HEK293 (cell line): Measurements from ENCODE around the gene STK10.

Source experiments
- BCL11A ChIP-seq: fragments of 450-650 bp; formaldehyde crosslinking; IDR thresholded peaks from 2 replicates; pipeline ENCODE4 v1.5.1; 2016; ENCODE audit warnings: low read depth, missing biosample characterization, missing genetic modification characterization
- BCL6B ChIP-seq: fragments of 450-650 bp; formaldehyde crosslinking; IDR thresholded peaks from 2 replicates; pipeline ENCODE4 v1.5.1; 2017; ENCODE audit warnings: missing biosample characterization, missing genetic modification characterization
- EGR2 ChIP-seq: fragments of 450-650 bp; formaldehyde crosslinking; IDR thresholded peaks from 2 replicates; pipeline ENCODE4 v1.5.1; 2016; ENCODE audit warnings: low read depth, missing biosample characterization, missing genetic modification characterization
- GLIS2 ChIP-seq: fragments of 450-650 bp; formaldehyde crosslinking; IDR thresholded peaks from 2 replicates; pipeline ENCODE4 v1.5.1; 2016; ENCODE audit warnings: missing biosample characterization, missing genetic modification characterization
- IKZF3 ChIP-seq: fragments of 450-650 bp; IDR thresholded peaks from 2 replicates; pipeline ENCODE4 v1.5.0; 2018; ENCODE audit warnings: missing biosample characterization, mild to moderate bottlenecking, missing genetic modification characterization, moderate library complexity
- KLF17 ChIP-seq: fragments of 450-650 bp; formaldehyde crosslinking; IDR thresholded peaks from 2 replicates; pipeline ENCODE4 v1.5.1; 2016; ENCODE audit warnings: missing biosample characterization, missing genetic modification characterization
- KLF7 ChIP-seq: fragments of 450-650 bp; formaldehyde crosslinking; IDR thresholded peaks from 2 replicates; pipeline ENCODE4 v1.5.1; 2016; ENCODE audit warnings: missing biosample characterization, missing genetic modification characterization, borderline replicate concordance
- MZF1 ChIP-seq: fragments of 450-650 bp; formaldehyde crosslinking; IDR thresholded peaks from 2 replicates; pipeline ENCODE4 v1.5.1; 2017; ENCODE audit warnings: missing biosample characterization, missing genetic modification characterization, borderline replicate concordance
- OVOL3 ChIP-seq: fragments of 450-650 bp; formaldehyde crosslinking; IDR thresholded peaks from 2 replicates; pipeline ENCODE4 v1.5.1; 2016; ENCODE audit warnings: missing biosample characterization, missing genetic modification characterization
- SP3 ChIP-seq: fragments of 450-650 bp; formaldehyde crosslinking; IDR thresholded peaks from 2 replicates; pipeline ENCODE4 v1.5.1; 2016; ENCODE audit warnings: missing biosample characterization, missing genetic modification characterization
- WT1 ChIP-seq: fragments of 450-650 bp; formaldehyde crosslinking; IDR thresholded peaks from 2 replicates; pipeline ENCODE4 v1.5.1; 2016; ENCODE audit warnings: missing biosample characterization, missing genetic modification characterization
- ZNF133 ChIP-seq: fragments of 450-650 bp; formaldehyde crosslinking; IDR thresholded peaks from 2 replicates; pipeline ENCODE4 v1.5.1; 2016; ENCODE audit warnings: missing biosample characterization, missing genetic modification characterization
- ZNF174 ChIP-seq: fragments of 450-650 bp; formaldehyde crosslinking; IDR thresholded peaks from 2 replicates; pipeline ENCODE4 v1.5.0; 2017; ENCODE audit warnings: missing biosample characterization, mild to moderate bottlenecking, missing genetic modification characterization
- ZNF23 ChIP-seq: fragments of 450-650 bp; formaldehyde crosslinking; IDR thresholded peaks from 2 replicates; pipeline ENCODE4 v1.5.1; 2016; ENCODE audit warnings: missing biosample characterization, missing genetic modification characterization, borderline replicate concordance
- ZNF266 ChIP-seq: fragments of 450-650 bp; formaldehyde crosslinking; IDR thresholded peaks from 2 replicates; pipeline ENCODE4 v1.5.1; 2016; ENCODE audit warnings: missing biosample characterization, missing genetic modification characterization, low read depth
- ZNF311 ChIP-seq: fragments of 450-650 bp; formaldehyde crosslinking; IDR thresholded peaks from 2 replicates; pipeline ENCODE4 v1.5.1; 2017; ENCODE audit warnings: missing biosample characterization, missing genetic modification characterization, borderline replicate concordance
- ZNF341 ChIP-seq: fragments of 450-650 bp; formaldehyde crosslinking; IDR thresholded peaks from 2 replicates; pipeline ENCODE4; 2016; ENCODE audit warnings: low read depth, missing biosample characterization, missing genetic modification characterization
- ZNF416 ChIP-seq: fragments of 450-650 bp; formaldehyde crosslinking; IDR thresholded peaks from 2 replicates; pipeline ENCODE4 v1.5.1; 2016; ENCODE audit warnings: missing biosample characterization, missing genetic modification characterization
- ZNF449 ChIP-seq: fragments of 450-650 bp; formaldehyde crosslinking; IDR thresholded peaks from 2 replicates; pipeline ENCODE4 v1.5.1; 2017; ENCODE audit warnings: missing biosample characterization, mild to moderate bottlenecking, missing genetic modification characterization, moderate library complexity
- ZNF514 ChIP-seq: fragments of 450-650 bp; formaldehyde crosslinking; IDR thresholded peaks from 2 replicates; pipeline ENCODE4 v1.5.1; 2016; ENCODE audit warnings: missing biosample characterization, missing genetic modification characterization
- ZNF518A ChIP-seq: fragments of 450-650 bp; formaldehyde crosslinking; conservative IDR thresholded peaks from 2 replicates; pipeline ENCODE4 v1.5.1; 2016; ENCODE audit warnings: low read depth, missing biosample characterization, missing genetic modification characterization
- ZNF549 ChIP-seq: fragments of 450-650 bp; IDR thresholded peaks from 2 replicates; pipeline ENCODE4 v1.5.1; 2018; ENCODE audit warnings: missing biosample characterization, missing genetic modification characterization, mild to moderate bottlenecking, inconsistent platforms, moderate library complexity
- ZNF558 ChIP-seq: fragments of 450-650 bp; formaldehyde crosslinking; IDR thresholded peaks from 2 replicates; pipeline ENCODE4 v1.5.1; 2016; ENCODE audit warnings: missing biosample characterization, missing genetic modification characterization
- ZNF600 ChIP-seq: fragments of 450-650 bp; formaldehyde crosslinking; IDR thresholded peaks from 2 replicates; pipeline ENCODE4 v1.5.1; 2016; ENCODE audit warnings: missing biosample characterization, missing genetic modification characterization
- ZNF629 ChIP-seq: fragments of 450-650 bp; formaldehyde crosslinking; IDR thresholded peaks from 2 replicates; pipeline ENCODE4 v1.5.1; 2017; ENCODE audit warnings: missing biosample characterization, missing genetic modification characterization
- ZNF664 ChIP-seq: fragments of 450-650 bp; formaldehyde crosslinking; IDR thresholded peaks from 2 replicates; pipeline ENCODE4 v1.5.1; 2016; ENCODE audit warnings: missing biosample characterization, missing genetic modification characterization
- ZNF747 ChIP-seq: fragments of 450-650 bp; formaldehyde crosslinking; IDR thresholded peaks from 2 replicates; pipeline ENCODE4 v1.5.1; 2016; ENCODE audit warnings: missing biosample characterization, missing genetic modification characterization
- ZNF830 ChIP-seq: fragments of 450-650 bp; IDR thresholded peaks from 2 replicates; pipeline ENCODE4 v1.5.0; 2018; ENCODE audit warnings: missing biosample characterization, missing genetic modification characterization, low read depth, mild to moderate bottlenecking, moderate library complexity
- ZSCAN30 ChIP-seq: fragments of 450-650 bp; IDR thresholded peaks from 2 replicates; pipeline ENCODE4 v1.5.1; 2018; ENCODE audit warnings: missing biosample characterization, mild to moderate bottlenecking, missing genetic modification characterization, moderate library complexity
- ZSCAN5A ChIP-seq: fragments of 450-650 bp; formaldehyde crosslinking; IDR thresholded peaks from 2 replicates; pipeline ENCODE4 v1.5.1; 2016; ENCODE audit warnings: missing biosample characterization, missing genetic modification characterization

Gene STK10

GRCh38 chr5:172106511-172107356 lies 81.3 kb downstream of the STK10 start (continued):
- TF ChIP-seq ZNF558 (tag by site-specific recombination): no peak
- no peak for TF ChIP-seq ZNF416
- no peak for TF ChIP-seq ZNF311
- TF ChIP-seq ZNF747 (tag by site-specific recombination): no peak
- TF ChIP-seq BCL6B (tag by site-specific recombination): no peak
- TF ChIP-seq MZF1 (tag by site-specific recombination): no peak
- TF ChIP-seq SP3 (tag by site-specific recombination): peak; percentile 77
- no peak for TF ChIP-seq IKZF3 (tag by site-specific recombination)
- peak; percentile 40; the same call in 1 of the 2 replicates for TF ChIP-seq ZNF629 (tag by site-specific recombination)
- no peak for TF ChIP-seq BCL11A (tag by site-specific recombination)
- 0 out of 2 replicates have a peak, but pooled peaks have one; percentile 38 for TF ChIP-seq WT1
- no peak for TF ChIP-seq ZSCAN30 (tag by site-specific recombination)
- TF ChIP-seq ZNF664 (tag by site-specific recombination): no peak
- TF ChIP-seq ZNF266 (tag by site-specific recombination): no peak
- no peak for TF ChIP-seq ZNF514
- TF ChIP-seq ZNF549: no peak
- TF ChIP-seq ZNF133: no peak
- 0 out of 2 replicates have a peak, but pooled peaks have one; percentile 32 for TF ChIP-seq ZNF600
- TF ChIP-seq ZNF830: no peak
- TF ChIP-seq KLF17 (tag by site-specific recombination): no peak
- TF ChIP-seq OVOL3 (tag by site-specific recombination): no peak
- TF ChIP-seq ZNF341 (tag by site-specific recombination): peak; percentile 58
- TF ChIP-seq ZNF518A (tag by site-specific recombination): no peak
- no peak for TF ChIP-seq ZNF449 (tag by site-specific recombination)
- no peak for TF ChIP-seq ZNF23 (tag by site-specific recombination)
- no peak for TF ChIP-seq KLF7 (tag by site-specific recombination)
- peak; percentile 92 for TF ChIP-seq EGR2 (tag by site-specific recombination)
- TF ChIP-seq ZNF174 (tag by site-specific recombination): no peak
- no peak for TF ChIP-seq ZSCAN5A (tag by site-specific recombination)
- 0 out of 2 replicates have a peak, but pooled peaks have one; percentile 59 for TF ChIP-seq GLIS2 (tag by site-specific recombination)
